Measurements from ENCODE around the gene GRB10.

GRB10 gene

DNA sequence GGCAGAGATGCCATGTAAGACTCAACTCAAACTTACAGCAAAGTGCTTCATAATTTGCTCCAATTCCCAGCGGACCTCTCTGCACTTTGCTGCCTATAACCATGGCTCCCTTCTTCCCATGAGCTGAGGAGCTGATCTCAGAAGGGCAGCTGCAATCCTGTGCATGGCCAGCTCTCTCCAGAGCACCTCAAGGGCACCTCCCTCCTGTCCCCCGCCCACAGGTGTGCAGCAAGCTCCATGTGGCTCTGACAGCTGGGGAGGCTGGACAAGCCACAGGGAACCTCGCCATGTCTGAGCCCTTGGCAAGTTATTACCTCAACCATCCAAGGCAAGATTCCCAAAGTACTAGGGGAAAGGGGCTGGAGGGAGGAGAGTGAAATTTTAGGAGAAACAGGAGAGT, 156.4 kb downstream of the GRB10 start:
- TF ChIP-seq, protein P1, sequence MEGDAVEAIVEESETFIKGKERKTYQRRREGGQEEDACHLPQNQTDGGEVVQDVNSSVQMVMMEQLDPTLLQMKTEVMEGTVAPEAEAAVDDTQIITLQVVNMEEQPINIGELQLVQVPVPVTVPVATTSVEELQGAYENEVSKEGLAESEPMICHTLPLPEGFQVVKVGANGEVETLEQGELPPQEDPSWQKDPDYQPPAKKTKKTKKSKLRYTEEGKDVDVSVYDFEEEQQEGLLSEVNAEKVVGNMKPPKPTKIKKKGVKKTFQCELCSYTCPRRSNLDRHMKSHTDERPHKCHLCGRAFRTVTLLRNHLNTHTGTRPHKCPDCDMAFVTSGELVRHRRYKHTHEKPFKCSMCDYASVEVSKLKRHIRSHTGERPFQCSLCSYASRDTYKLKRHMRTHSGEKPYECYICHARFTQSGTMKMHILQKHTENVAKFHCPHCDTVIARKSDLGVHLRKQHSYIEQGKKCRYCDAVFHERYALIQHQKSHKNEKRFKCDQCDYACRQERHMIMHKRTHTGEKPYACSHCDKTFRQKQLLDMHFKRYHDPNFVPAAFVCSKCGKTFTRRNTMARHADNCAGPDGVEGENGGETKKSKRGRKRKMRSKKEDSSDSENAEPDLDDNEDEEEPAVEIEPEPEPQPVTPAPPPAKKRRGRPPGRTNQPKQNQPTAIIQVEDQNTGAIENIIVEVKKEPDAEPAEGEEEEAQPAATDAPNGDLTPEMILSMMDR (IDR thresholded peaks at IDR 0.05; ENCODE audit: low read depth, low read length) = no peak
- no peak overlapping the region for H3K4me3 ChIP-seq (ENCODE audit: low read depth, low read length)

- no peak overlapping the region for H3K4me3 ChIP-seq (ENCODE audit: low read depth, low read length)
- TF ChIP-seq, protein P1 (IDR thresholded peaks at IDR 0.05; ENCODE audit: low read depth, low read length) = no peak
Measured at GRCh38 chr7:50625360-50625759, 157.3 kb downstream of the GRB10 start.

DNA sequence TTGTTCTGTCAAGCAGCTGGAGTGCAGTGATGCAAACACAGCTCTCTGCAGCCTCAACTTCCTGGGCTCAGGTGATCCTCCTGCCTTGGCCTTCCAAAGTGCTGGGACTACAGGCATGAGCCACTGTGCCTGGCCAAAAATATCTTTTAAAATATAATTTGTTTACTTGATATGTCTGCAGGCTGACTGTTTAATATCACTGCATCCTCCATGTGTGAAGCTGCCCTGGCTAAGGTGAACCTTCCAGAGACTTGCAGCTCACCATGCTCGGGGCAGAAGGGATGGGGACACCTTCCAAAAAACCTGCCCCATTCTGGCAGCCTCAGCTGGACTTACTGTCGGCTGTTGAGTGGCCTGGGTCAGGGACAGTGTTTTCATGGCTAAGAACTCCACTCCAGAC, 159.9 kb downstream of the GRB10 start:
- H3K4me3 ChIP-seq (ENCODE audit: low read depth, low read length) = no peak overlapping the region

DNA sequence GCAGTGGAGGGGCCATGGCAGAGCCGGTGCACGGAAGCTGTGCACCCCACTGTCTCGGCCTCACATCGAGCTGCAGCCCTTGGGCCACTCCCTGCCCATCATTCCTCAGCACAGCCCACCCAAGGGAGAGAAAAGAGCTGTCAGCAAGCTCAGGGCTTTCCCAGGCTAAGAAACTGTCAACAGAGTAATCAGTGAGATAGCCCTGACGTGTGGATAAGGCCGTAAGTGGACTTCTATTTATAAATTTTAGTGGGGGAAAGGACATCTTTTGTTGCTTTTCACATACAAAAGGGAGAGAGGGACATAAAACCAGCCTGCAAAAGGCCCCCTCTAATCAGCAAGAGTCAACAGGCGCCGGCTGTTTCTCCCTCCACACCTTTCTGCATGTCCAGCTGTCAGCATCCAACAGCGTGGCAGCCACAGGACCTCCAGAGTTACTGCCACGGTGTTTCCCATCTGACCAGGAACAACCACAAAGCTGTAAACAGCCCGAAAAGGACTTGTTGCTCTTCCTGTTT, 160.7 kb downstream of the GRB10 start:
- H3K4me3 ChIP-seq (ENCODE audit: low read depth, low read length) = no peak overlapping the region
- TF ChIP-seq, protein P1 (IDR thresholded peaks at IDR 0.05; ENCODE audit: low read depth, low read length) = no peak

More for the DNA sequence above, 159.9 kb downstream of the GRB10 start:
- TF ChIP-seq, protein P1 (IDR thresholded peaks at IDR 0.05; ENCODE audit: low read depth, low read length) = no peak

DNA sequence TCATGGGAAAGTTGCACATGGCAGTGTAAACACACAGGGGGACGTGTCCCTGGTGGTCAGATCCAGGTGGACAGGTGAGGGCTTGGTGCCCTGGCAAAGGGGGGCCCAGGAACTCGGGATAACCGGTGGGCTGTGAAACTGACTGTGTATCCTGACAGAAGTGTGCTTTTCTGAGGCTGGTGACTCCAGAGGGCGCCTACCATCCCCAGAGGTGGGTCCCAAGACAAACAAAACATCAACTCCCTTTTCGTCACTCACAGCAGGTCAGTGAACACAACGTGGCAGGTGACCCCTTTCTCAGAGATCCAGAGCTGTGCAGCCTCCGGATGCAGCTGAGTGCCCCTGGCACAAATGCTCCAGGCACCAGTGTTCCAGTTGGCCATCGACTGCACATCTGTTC, 161.5 kb downstream of the GRB10 start:
- no peak overlapping the region for H3K4me3 ChIP-seq (ENCODE audit: low read depth, low read length)
- TF ChIP-seq, protein P1 (IDR thresholded peaks at IDR 0.05; ENCODE audit: low read depth, low read length) = no peak

DNA sequence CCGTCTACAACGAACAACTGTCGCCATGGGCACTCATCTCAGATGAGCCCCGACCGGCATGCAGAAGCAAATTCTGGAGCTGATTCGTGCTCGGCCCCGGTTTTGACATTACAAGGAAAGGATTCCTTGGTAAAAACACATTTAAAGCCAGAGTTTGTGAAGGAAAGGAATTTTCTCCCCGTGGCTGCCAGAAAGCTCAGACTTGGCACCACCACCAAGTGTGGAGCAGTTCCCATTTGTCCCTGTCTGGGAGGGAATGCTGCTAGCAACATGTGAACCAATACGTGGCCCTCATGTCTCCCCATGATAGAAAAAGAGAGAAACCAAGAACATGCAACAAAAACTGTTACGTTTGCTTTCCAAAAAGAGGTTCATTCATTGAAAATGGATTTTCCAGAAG, 162.3 kb downstream of the GRB10 start:
- TF ChIP-seq, protein P1 (IDR thresholded peaks at IDR 0.05; ENCODE audit: low read depth, low read length) = no peak
- no peak overlapping the region for H3K4me3 ChIP-seq (ENCODE audit: low read depth, low read length)

GRCh38 chr7:50619684-50620083, 163.0 kb downstream of the GRB10 start:
- TF ChIP-seq, protein P1 (IDR thresholded peaks at IDR 0.05; ENCODE audit: low read depth, low read length) = no peak
- no peak overlapping the region for H3K4me3 ChIP-seq (ENCODE audit: low read depth, low read length)

Data from WI38 (cell line).